Fibroblast of lung (primary cell): ENCODE measurements around the gene ZNF605. TPM values are rescaled to one million over a fixed set of nuclear protein-coding genes. Genes with fewer than 3 reads are reported as not detected.

Source experiments
- DNase-seq, 2 donors: peaks; one replicate each; pipeline versions ENCODE4 v3.0.0 to v3.0.0-alpha.2; 2010; ENCODE audit warnings: low read depth in 2 of 2
- H2AFZ ChIP-seq: 2 replicates; pipeline ENCODE4 v1.5.1; 2012; ENCODE audit warnings: low read length, control low read depth, inconsistent platforms
- H3K27ac ChIP-seq: 2 replicates; pipeline ENCODE4 v1.5.1; 2011; ENCODE audit warnings: low read length, control low read depth; ENCODE audit not compliant: insufficient read depth
- H3K27me3 ChIP-seq: 2 replicates; pipeline ENCODE4 v1.5.1; 2011; ENCODE audit warnings: mild to moderate bottlenecking, low read length; ENCODE audit not compliant: control insufficient read depth, insufficient read depth
- H3K36me3 ChIP-seq: 2 replicates; pipeline ENCODE4 v1.5.1; 2011; ENCODE audit warnings: low read length; ENCODE audit not compliant: control insufficient read depth, insufficient read depth
- H3K4me1 ChIP-seq: 2 replicates; pipeline ENCODE4 v1.5.1; 2011; ENCODE audit warnings: low read length; ENCODE audit not compliant: control insufficient read depth, insufficient read depth; ENCODE audit errors: extremely low read depth
- H3K4me2 ChIP-seq: 2 replicates; pipeline ENCODE4 v1.5.1; 2011; ENCODE audit warnings: low read length, control low read depth; ENCODE audit not compliant: insufficient read depth; ENCODE audit errors: extremely low read depth
- H3K4me3 ChIP-seq, 4 experiments: fragments of 200-600 bp in 1 of 4; sonication (generic) in 1 of 4; replicated peaks in 1 of 4; 2 replicates each; pipeline ENCODE4 v1.5.1; 2011 to 2016; ENCODE audit warnings: low read length in 4 of 4, low read depth in 3 of 4, mild to moderate bottlenecking in 3 of 4, control low read depth in 2 of 4, inconsistent platforms in 1 of 4, mixed read lengths in 1 of 4; ENCODE audit not compliant: insufficient read depth in 1 of 4; ENCODE audit errors: control extremely low read depth in 1 of 4
- H3K79me2 ChIP-seq: 2 replicates; pipeline ENCODE4 v1.5.1; 2012; ENCODE audit warnings: mild to moderate bottlenecking, low read length, inconsistent platforms; ENCODE audit not compliant: control insufficient read depth, insufficient read depth
- H3K9ac ChIP-seq: 2 replicates; pipeline ENCODE4 v1.5.1; 2011; ENCODE audit warnings: mild to moderate bottlenecking, low read length, control low read depth; ENCODE audit not compliant: insufficient read depth
- H3K9me3 ChIP-seq: 2 replicates; pipeline ENCODE4 v1.5.1; 2012; ENCODE audit warnings: low read depth, low read length; ENCODE audit not compliant: control insufficient read depth, insufficient read depth
- H4K20me1 ChIP-seq: 2 replicates; pipeline ENCODE4 v1.5.1; 2011; ENCODE audit warnings: low read length; ENCODE audit not compliant: control insufficient read depth, insufficient read depth; ENCODE audit errors: extremely low read depth
- EZH2 ChIP-seq: IDR thresholded peaks from 2 replicates; pipeline ENCODE4 v1.5.1; 2012; ENCODE audit warnings: low read length, control low read depth, mild to moderate bottlenecking; ENCODE audit errors: missing control alignments
- polyA plus RNA-seq, 2 donors: library from polyadenylated mRNA; depleted of rRNA in 1 of 2; stranded (reverse) in 1 of 2; unstranded in 1 of 2; fragments of >200 nt; gene quantifications; 2 replicates each; pipeline ENCODE4 v1.2.1, GENCODE V29; 2011 to 2012; ENCODE audit warnings: missing spikeins in 1 of 2
- total RNA-seq: library from RNA; depleted of rRNA; stranded (reverse); fragments of >200 nt; gene quantifications from 2 replicates; pipeline ENCODE4 v1.2.1, GENCODE V29; 2014
- TF ChIP-seq, protein P1 (sequence below), 2 donors: IDR thresholded peaks in 1 of 2; conservative IDR thresholded peaks in 1 of 2; 1 replicate in 1 of 2; 2 replicates in 1 of 2; pipeline ENCODE4 v1.5.1; 2011 to 2012; ENCODE audit warnings: low read length in 2 of 2, control low read depth in 1 of 2, inconsistent platforms in 1 of 2, low read depth in 1 of 2, mild to moderate bottlenecking in 1 of 2

The ZNF605 gene
- total and polyA plus RNA-seq, 2 donors (not counting 1 experiment from before 2014, with no cell fraction given), result 9.7 to 15.2 TPM

DNA sequence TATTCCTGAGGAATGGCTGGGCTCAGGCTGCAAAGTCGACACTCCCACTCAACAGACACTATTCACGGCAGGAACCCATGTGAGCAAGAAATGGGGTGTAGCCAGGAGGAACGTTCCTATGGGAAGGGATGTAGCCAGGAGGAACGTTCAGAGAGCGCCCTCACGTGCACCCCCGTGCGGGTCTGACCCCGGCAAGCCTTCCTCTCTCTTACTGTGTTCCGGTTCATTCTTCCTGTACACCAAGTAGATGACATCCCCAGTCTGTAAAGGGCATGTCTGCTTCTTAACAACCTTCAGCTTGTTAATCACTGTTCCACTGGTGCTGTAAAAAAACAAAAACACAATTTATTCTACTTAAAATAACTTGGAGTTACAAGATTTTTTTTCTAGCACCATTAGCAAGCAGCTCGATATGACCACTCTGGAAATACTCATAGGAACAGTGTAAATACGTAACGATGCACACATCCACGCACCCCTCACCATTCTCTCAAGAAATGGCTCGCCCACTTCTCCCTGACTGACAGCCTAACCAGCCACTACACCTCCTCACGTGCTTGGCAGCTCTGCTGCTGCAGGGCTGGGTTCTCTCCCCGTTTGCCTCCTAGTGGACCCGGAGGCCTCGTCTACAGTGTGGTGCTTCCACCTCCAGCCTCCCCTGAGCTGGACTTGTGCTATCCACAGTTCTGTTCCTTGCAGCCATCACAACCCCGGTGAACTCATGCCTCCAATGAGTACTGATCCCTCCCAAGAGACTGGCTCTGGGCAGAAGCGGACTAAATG lies 83.8 kb downstream of the ZNF605 start:
- no peak overlapping the region for H2AFZ ChIP-seq
- H3K27me3 ChIP-seq, result no peaks in the 10 kb centered on the region
- H3K4me2 ChIP-seq, result no peak overlapping the region
- peaks cover 1% of the 10 kb centered on the region for H3K79me2 ChIP-seq
- no peak overlapping the region for H3K4me3 ChIP-seq
- H3K9me3 ChIP-seq, result no peaks in the 10 kb centered on the region
- H4K20me1 ChIP-seq, result no peaks in the 10 kb centered on the region
- H3K36me3 ChIP-seq, result peaks cover 19% of the 10 kb centered on the region
- H3K4me1 ChIP-seq, result no peaks in the 10 kb centered on the region
- no peak for DNase-seq
- no peak overlapping the region for H3K9ac ChIP-seq
- TF ChIP-seq, protein P1, sequence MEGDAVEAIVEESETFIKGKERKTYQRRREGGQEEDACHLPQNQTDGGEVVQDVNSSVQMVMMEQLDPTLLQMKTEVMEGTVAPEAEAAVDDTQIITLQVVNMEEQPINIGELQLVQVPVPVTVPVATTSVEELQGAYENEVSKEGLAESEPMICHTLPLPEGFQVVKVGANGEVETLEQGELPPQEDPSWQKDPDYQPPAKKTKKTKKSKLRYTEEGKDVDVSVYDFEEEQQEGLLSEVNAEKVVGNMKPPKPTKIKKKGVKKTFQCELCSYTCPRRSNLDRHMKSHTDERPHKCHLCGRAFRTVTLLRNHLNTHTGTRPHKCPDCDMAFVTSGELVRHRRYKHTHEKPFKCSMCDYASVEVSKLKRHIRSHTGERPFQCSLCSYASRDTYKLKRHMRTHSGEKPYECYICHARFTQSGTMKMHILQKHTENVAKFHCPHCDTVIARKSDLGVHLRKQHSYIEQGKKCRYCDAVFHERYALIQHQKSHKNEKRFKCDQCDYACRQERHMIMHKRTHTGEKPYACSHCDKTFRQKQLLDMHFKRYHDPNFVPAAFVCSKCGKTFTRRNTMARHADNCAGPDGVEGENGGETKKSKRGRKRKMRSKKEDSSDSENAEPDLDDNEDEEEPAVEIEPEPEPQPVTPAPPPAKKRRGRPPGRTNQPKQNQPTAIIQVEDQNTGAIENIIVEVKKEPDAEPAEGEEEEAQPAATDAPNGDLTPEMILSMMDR (conservative IDR thresholded peaks at IDR 0.05 in 1 of 2, IDR thresholded peaks at IDR 0.05 in 1 of 2; ENCODE audit: low read depth in 1 of 2, low read length in 2 of 2), result no peak
- no peak for TF ChIP-seq EZH2
- H3K27ac ChIP-seq, result no peak overlapping the region

DNA sequence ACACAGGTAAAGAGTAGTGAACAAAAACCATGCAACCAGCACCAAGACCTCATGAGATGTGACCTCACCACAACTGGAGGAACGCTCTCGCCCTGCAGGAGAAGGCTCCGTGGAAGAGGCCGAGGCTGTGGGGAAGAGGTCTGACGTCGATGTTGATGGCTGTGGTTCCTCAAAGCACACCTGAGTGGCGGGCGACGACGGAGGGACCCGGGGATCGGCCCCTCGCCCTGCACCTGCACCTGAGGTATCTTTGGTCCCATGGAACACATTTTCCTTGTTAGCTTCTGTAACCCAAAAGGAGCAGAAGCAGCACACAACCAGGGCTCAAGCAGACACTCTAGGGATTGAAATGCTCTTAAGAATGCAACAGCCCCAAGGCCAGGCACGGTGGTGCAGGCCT lies 86.6 kb downstream of the ZNF605 start:
- TF ChIP-seq, protein P1 (conservative IDR thresholded peaks at IDR 0.05 in 1 of 2, IDR thresholded peaks at IDR 0.05 in 1 of 2; ENCODE audit: low read depth in 1 of 2, low read length in 2 of 2), result no peak
- TF ChIP-seq EZH2, result no peak
- Histone ChIP-seq H3K27ac (no peak overlapping the region), H3K9ac (no peak overlapping the region), H4K20me1 (no peaks in the 10 kb centered on the region), H3K36me3 (peaks cover 15% of the 10 kb centered on the region), H3K4me3 (no peak overlapping the region), H3K4me1 (no peaks in the 10 kb centered on the region), H3K9me3 (no peaks in the 10 kb centered on the region), H3K4me2 (no peak overlapping the region), H3K79me2 (peaks cover 5% of the 10 kb centered on the region), H3K27me3 (no peaks in the 10 kb centered on the region), H2AFZ (no peak overlapping the region)
- DNase-seq, result no peak

Other genes starting within 250 kb of the ZNF605 start
- 27.1 and 27.7 TPM in 2 replicates for gene PGAM5, start 245.5 kb downstream of the ZNF605 start, total RNA-seq
- 9.8 and 20.2 TPM in 2 replicates for gene PGAM5, start 245.5 kb downstream of the ZNF605 start, polyA plus RNA-seq
- 45.5 and 55.8 TPM in 2 replicates for gene ANKLE2, start 194.5 kb downstream of the ZNF605 start, total RNA-seq
- gene ANKLE2, start 194.5 kb downstream of the ZNF605 start, polyA plus RNA-seq, result 54.5 and 55.9 TPM in 2 replicates
- 109 and 133 TPM in 2 replicates for gene GOLGA3, start 127.4 kb downstream of the ZNF605 start, total RNA-seq
- gene GOLGA3, start 127.4 kb downstream of the ZNF605 start, polyA plus RNA-seq, result 26.1 and 28.3 TPM in 2 replicates
- gene CHFR, start 68.7 kb downstream of the ZNF605 start, total RNA-seq, result 21.6 and 28.2 TPM in 2 replicates
- gene CHFR, start 68.7 kb downstream of the ZNF605 start, polyA plus RNA-seq, result 19.1 and 24.3 TPM in 2 replicates
- gene ZNF26, start 30.1 kb upstream of the ZNF605 start, total RNA-seq, result 9.4 and 12.8 TPM in 2 replicates
- 3.7 and 4.9 TPM in 2 replicates for gene ZNF26, start 30.1 kb upstream of the ZNF605 start, polyA plus RNA-seq
- gene ZNF84, start 81.2 kb upstream of the ZNF605 start, total RNA-seq, result 25.4 and 27.2 TPM in 2 replicates
- gene ZNF84, start 81.2 kb upstream of the ZNF605 start, polyA plus RNA-seq, result 13.0 and 17.9 TPM in 2 replicates
- 38.0 and 54.8 TPM in 2 replicates for gene ZNF140, start 124.6 kb upstream of the ZNF605 start, total RNA-seq
- 15.6 and 17.4 TPM in 2 replicates for gene ZNF140, start 124.6 kb upstream of the ZNF605 start, polyA plus RNA-seq
- gene ZNF891, start 174.0 kb upstream of the ZNF605 start, total RNA-seq, result 1.0 and 1.2 TPM in 2 replicates
- gene ZNF891, start 174.0 kb upstream of the ZNF605 start, polyA plus RNA-seq, result 0.27 and 0.52 TPM in 2 replicates
- gene ZNF10, start 174.3 kb upstream of the ZNF605 start, total RNA-seq, result 9.2 and 12.1 TPM in 2 replicates
- gene ZNF10, start 174.3 kb upstream of the ZNF605 start, polyA plus RNA-seq, result 2.7 and 3.7 TPM in 2 replicates
- 28.6 and 30.0 TPM in 2 replicates for gene ZNF268, start 225.2 kb upstream of the ZNF605 start, total RNA-seq
- gene ZNF268, start 225.2 kb upstream of the ZNF605 start, polyA plus RNA-seq, result 11.6 and 12.3 TPM in 2 replicates